NCI-H82 treated with DMSO at 0.1 percent for 48 hours (cell line): ENCODE measurements around the gene SLC17A4.

ENCODE experiments used
- DNase-seq: peaks from one replicate; lab custom pipeline; 2025; ENCODE audit not compliant: unreplicated experiment; lab: John Stamatoyannopoulos, UW

Gene SLC17A4

GRCh38 chr6:25749837-25750236 is 4.7 kb upstream of the SLC17A4 start:
- no peak for DNase-seq

GRCh38 chr6:25750906-25751305 is 3.6 kb upstream of the SLC17A4 start:
- DNase-seq: no peak

GRCh38 chr6:25753079-25753478 is 1.5 kb upstream of the SLC17A4 start:
- no peak for DNase-seq

- DNase-seq: no peak
Measured at GRCh38 chr6:25755483-25755882, 941 bp downstream of the SLC17A4 start.

GRCh38 chr6:25756382-25757363 is 2.1 kb downstream of the SLC17A4 start:
- no peak for DNase-seq

- no peak for DNase-seq
Measured at GRCh38 chr6:25757936-25758642, 3.5 kb downstream of the SLC17A4 start.

- DNase-seq: no peak
Measured at GRCh38 chr6:25764611-25765010, 10.1 kb downstream of the SLC17A4 start.

- no peak for DNase-seq
Measured at GRCh38 chr6:25768566-25768965, 14.0 kb downstream of the SLC17A4 start.

GRCh38 chr6:25769983-25770382 is 15.4 kb downstream of the SLC17A4 start:
- DNase-seq: no peak

GRCh38 chr6:25774120-25774715 is 19.7 kb downstream of the SLC17A4 start:
- DNase-seq: no peak

GRCh38 chr6:25777031-25777430 is 22.5 kb downstream of the SLC17A4 start:
- no peak for DNase-seq

GRCh38 chr6:25777856-25778649 is 23.5 kb downstream of the SLC17A4 start:
- DNase-seq: no peak

- no peak for DNase-seq
Measured at GRCh38 chr6:25781134-25781533, 26.6 kb downstream of the SLC17A4 start.

- no peak for DNase-seq
Measured at GRCh38 chr6:25787428-25787827, 32.9 kb downstream of the SLC17A4 start.

- DNase-seq: peak; percentile 47
Measured at GRCh38 chr6:25788305-25788922, 33.9 kb downstream of the SLC17A4 start.

GRCh38 chr6:25789475-25789874 is 34.9 kb downstream of the SLC17A4 start:
- no peak for DNase-seq

- no peak for DNase-seq
Measured at GRCh38 chr6:25792016-25792415, 37.5 kb downstream of the SLC17A4 start.

- DNase-seq: no peak
Measured at GRCh38 chr6:25793970-25794369, 39.4 kb downstream of the SLC17A4 start.

GRCh38 chr6:25794784-25795183 is 40.2 kb downstream of the SLC17A4 start:
- no peak for DNase-seq

GRCh38 chr6:25801436-25801835 is 46.9 kb downstream of the SLC17A4 start:
- DNase-seq: no peak
